CD4-positive, alpha-beta T cell treated with Interleukin-4 for 4 hours (primary cell): ENCODE measurements around the gene PRR7.

ENCODE experiments used
- DNase-seq: peaks from one replicate; pipeline ENCODE4 v3.0.0-alpha.2; 2020

Gene PRR7

GRCh38 chr5:177487144-177487543, 40.5 kb downstream of the PRR7 start:
- DNase-seq, result no peak

GRCh38 chr5:177487975-177488374, 41.4 kb downstream of the PRR7 start:
- no peak for DNase-seq

DNA sequence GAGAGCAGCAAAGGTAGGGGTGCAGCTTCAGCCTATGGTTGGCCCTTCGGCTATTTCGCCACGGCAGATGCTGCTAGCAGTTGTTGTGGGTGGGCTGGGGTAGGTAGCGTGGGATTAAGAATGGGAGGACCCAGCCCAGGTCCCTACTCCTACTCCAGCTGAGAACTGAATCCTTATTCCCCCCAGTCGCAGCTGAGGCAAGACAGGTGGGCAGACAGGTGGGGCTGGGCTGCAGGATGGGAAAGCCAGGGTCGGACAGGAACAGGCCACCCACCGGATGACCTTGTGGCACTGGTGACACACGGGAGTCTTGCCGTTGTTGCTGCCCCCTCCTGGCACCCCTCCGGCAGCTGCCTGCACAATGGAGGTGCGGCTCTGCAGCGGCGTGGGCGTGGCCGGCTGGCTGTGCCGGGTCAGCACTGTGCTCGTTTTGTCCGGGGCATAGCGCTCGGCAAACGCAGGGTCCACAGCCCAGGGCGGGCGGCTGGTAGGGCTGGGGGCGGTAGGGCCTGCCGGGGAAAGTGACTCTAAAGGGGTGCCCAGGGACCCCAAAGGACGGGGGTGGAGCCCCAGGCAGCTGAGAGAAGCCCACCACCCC, 42.6 kb downstream of the PRR7 start:
- no peak for DNase-seq

DNA sequence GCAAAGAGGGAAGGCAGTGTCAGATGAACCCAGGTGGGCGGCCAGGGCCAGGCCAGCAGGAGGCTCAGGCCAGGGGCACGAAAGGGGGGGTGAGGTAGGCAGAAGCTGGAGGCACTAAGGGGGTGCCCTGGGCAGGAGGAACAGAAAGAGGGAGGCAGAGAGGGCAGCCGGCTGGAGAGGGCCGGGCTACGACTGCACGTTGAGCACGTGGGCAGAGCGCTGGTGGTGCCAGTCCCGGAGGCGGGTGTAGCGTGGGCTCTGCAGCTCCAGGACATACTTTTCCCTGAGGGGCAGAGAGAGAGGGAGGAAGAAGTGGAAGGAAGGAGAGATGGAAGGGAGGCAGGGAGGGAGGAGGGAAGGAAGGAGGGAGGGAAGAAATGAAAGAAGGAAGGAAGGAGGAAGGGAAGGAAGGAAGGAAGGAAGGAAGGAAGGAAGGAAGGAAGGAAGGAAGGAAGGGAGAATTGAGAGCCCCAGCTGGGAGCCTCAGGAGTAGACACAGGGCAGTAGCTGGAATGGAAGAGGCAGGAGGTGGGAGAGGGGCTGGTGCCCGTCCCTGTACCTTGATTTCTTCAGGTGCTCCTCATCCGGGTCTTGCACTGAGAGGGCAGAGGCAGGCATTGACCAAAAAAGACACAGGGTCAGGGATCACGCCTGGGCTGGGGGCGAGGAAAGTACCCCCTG, 43.8 kb downstream of the PRR7 start:
- no peak for DNase-seq

DNA sequence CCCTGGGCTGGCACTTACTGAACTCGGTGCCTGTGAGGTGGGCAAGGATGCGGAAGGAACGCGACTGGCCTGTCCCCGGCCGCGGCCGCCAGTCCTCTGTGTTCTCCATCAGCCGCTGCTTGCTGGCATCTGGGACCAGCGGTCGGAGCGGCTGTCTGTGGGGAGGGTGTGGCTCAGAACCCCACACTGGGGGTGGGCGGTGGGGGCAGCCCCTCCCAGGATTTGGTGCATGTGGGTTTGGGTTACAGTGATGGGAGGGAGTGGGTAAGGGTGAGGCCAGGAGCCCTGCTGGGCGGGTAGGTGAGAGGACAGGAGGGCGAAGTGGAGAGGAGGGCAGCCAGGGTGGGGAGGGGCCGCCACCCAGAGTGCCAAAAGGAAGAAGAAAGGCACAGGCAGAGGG, 44.4 kb downstream of the PRR7 start:
- DNase-seq, result no peak

DNA sequence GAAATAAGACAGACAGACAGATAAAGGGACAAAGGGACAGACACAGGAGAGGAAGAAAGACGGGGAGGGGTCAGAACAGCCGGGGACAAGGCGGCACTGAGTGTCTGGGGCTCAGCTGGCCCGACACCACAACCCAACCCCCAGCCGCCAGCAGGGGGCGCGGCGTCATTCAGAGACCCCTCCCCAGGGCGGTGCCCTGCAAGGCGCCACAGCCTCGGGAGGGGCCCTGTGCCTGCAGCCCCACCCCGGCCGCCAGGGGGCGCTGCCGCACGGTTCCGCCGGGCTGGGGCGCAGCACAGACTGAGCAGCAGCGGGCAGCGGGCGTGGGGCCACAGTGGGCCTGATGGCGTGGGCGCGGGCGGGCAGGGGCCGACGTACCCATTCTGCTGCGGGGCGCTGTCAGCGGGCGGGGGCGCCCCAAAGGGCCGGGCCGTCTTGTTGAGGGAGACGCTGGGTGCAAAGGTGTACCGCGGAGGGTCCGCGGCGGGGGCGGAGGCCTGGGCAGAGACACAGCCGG, 44.9 kb downstream of the PRR7 start:
- no peak for DNase-seq

DNA sequence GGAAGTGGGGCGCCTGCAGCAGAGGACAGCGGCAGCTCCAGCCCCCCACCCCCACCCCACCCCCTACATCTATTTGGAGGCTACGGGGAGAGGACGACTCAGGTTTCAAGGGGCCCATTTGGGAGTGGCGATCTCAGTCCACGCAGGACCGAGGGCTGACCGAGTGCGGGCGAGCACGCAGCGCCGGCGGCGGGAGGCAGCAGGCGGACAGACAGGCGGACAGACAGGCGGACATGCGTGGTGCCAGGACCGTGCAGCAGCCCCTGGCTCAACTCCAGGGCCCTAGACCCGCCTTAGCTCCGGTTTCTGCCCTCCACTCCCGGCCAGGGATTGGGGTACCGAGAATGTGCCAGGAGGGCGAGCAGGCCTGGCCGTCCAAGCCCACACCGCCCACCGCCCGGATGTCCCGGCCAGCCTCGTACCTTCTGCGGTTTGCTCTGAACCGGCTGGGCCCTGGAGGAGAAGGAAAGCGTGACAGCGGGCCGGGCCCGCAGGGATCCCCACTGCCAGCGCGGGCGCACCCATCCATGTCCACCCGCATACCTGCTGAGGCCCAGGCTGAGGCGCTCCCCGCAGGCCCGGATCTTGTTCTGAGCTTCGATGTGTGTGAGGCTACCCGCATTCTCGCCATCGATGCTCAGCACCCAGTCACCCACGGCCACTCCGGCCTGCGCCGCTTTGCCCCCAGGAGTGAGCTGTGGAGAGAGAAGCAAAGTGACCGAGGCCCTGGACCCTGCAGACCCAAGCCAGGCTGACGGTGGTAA, 45.6 kb downstream of the PRR7 start:
- DNase-seq, result no peak

DNA sequence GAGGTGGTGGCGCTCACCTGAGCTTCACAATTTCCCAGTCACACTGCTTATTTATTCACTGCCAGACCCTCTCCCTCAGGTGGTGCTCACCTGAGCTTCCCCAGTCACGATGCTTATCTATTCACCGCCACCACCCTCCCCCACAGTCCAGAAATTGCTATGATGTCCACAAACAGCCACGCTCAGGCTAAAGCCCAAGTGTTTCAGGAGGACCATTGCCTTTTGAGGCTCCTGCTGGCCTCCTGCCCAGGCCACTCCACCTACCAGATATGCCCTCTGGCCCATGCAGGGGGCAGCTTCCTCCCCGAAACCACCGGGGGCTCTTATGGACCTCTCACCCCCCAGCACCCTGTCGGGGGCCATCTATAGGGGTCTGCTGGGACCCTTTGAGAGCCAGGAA, 46.2 kb downstream of the PRR7 start:
- DNase-seq, result no peak

DNA sequence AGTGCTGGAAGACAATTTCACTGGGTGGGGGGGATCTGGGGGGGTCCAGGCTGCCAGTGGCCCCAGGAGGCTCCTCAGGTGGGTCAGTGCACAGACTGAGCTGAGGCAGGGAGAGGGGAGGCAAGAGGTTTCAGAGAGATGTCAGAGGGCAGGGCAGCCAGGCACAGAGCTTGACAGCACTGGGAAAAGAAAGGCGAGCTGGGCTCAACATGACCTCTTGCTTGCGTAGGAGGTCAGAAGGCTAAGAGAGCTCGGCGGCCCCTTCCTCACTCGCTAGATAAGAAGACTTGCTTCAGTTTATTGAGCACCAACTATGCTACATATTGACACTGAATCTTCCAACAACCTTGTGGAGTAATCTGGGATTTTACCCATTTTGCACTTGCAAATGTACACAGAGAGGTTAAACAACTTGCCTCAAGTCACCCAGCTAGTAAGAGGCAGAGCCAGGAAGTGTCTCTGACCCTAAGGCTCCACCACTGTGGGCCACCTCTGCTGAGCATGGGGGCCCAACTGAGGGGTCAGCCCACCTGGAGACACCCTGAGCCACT, 47.3 kb downstream of the PRR7 start:
- no peak for DNase-seq

DNA sequence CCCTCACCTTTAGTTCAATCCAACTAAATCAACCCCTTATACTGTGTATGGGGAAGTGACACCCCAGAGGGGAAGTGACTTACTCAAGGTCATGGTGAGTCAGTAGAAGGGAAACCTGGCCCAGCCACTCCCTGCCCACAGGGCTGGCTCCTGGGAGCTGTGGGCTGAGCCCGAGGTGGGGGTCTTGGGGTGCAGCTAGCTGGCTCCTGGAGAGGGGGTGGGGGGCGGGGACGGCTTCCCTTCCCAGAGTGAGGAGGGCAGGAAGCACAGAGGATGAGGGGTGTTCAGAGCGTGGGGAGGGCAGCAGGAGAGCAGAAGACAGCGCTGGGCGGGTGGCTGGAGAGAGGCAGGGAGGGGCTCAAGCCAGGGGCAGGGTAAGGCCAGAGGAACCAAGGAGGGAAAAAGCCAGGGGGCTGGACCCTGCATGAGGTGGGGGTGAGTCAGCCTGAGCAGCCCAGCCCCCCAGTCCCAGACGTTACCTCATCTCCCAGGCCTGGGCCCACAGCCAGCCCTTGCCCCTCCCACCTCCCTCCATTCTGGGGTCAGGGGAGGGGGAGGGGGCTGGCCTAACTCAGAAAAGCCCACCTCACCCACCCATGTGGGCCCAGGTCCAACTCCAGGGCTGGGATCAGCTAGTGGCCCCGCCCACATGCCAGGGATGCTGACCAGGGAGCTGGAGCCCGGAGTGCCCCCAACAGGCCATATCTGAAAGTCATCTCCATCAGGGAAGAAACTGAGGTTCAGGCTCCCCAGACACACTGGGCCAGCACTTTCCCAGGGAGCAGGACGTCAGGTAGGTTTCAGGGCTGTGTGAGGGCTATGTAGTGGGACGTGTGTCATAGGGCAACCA, 48.0 kb downstream of the PRR7 start:
- peak; percentile 49 for DNase-seq

- DNase-seq, result no peak
These were observed 48.8 kb downstream of the PRR7 start for GRCh38 chr5:177495243-177496060.

DNA sequence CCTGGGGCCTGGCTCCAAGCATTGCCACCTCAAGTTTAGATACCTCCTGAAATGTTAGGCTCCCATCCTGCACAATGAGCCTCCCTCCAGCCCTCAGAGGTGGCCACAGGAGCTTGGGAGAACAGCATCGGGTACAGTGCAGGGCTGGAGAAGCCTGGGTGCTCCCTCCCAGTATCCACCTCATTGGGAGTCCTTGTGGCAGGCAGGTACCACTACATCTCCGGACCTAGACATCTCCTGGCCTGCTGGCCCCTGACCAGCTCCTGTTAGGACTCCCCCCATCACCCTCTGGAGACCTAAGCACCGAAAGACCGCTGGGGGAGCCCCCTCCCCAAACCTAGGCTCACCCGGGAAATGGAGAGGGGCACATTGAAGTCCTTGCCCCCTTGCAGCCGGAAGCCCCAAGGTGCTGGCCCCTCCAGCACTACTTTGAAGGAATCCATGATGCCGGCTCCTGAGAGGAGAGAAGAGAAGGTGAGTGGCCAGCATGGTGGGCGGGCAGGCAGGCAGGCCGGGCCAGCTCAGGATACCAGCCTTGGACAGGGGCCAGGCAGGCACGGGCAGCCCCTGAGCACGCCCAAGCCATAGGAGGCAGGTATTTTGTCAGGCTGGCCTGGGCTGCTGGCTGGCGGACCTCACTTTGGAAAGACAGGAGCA, 49.6 kb downstream of the PRR7 start:
- no peak for DNase-seq

DNA sequence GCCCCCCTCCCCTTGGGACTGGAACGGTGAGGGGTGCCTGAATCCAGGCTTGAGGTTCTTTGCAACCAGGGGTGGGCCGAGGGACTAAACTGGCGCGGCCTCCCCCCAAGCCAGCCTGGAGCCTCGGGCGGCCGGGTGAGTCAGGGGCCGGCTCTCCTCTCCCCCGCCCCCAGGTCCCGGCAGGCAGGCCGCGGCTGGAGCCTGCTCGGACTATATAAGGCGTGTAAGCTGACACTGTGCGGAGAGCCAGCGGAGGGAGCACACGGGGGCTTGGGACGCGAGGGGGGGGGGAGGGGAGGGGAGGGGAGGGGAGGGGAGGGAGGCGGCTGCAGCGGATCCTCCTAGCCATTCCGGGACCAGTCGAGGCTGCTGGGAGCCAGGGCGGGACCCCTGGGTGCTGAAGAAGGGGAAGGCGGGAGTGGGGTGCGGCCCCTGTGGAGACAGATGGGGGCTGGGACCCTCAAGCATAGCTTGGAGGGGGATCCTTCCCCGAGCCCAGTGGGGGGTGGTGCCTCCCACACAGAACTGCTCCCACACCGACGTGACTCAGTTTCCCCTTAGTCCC, 50.2 kb downstream of the PRR7 start:
- no peak for DNase-seq

DNA sequence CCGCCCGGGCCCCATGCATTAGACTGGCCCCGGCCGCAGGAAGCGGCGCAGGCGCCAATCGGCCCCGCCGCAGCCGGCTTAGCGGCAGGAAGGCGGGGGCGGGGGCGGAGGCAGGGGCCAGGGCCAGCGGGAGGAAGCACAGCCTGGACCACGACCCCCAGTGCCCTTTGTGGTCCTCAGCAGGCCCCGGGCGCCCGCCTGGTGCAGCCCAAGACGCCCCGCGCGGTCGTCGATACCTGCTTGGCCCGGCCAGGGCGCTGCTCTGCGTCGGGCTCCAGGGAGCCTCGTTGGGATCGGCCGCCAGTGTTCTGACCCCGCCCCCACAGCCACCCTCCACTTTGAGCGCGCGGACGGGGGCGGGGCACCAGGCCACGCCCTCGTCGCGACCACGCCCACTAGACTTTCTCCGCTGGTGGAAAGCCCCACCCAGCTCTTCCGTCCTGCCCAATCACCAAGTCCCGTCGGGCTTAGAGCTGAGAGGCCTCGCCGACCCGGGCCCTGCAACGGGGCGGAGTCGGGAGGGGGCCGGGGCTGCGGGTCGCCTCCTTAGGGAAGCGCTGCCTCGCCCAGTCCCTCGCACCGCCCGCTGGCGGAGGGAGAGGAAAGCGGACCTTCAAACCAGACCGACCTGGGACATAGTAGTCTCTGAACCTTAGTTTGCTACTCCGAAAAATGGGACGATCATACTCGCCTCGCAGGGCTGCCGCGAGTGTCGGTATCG, 50.8 kb downstream of the PRR7 start, which contains the start of gene PDLIM7:
Gene PDLIM7, minus strand, starts transcription at position 313 of the 721 bp plus-strand sequence. CDS start 1,092 bp downstream, outside the sequence.
- DNase-seq, result peak; percentile 89

DNA sequence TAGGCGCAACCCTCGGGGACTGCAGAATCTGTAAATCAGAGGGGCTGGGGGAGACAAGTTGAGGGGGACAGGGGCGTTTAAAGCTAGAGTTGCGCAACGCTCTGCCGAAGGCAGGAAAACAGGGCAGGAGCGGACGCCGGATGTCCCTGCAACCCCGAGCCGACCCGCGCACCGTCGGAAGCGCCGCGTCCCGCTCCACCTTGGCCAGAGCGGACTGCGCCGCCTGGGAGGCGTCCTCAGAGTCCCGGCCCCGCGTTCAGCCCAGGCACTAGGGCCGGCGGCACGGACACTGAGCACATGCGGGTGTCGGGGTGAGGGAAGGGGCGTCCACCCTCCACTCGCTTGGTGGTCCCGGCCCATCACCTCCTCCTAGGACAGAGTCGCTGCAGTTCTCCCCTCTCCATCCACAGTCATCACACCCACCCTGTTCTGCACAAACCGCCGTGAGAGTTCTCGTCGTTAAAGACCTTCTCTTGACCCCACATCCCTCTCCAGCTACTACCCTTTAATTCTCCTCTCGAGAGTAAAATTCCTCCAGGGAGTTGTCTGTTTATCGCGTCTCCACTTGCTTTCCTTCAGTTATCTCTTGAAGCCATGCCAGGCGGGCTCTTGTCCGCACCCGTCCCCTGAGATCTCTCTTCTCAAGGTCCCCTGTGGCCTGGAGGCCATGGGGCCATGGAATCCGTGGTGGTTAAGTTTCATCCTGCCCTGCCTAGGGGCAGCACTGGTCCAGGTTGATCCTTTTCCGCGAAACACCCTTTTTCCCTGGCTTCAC, 51.6 kb downstream of the PRR7 start:
- no peak for DNase-seq

DNA sequence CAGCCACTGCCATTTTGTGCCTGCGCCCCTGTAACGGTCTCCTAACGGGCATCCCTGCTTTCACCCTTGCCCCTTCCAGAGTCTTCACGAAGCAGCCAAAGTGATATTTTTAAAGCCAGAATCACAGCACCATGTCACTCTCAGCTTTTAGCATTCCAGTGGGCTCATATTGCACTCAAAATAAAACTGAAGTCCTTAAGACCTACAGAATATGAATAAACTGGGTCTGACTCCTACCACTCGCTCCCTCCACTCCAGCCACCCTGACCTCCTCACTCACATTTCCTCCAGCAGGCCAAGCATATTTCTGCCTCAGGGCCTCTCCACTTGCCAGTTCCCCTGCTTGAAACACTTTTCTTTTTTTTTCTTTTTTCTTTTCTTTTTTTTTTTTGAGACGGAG, 53.2 kb downstream of the PRR7 start:
- DNase-seq, result no peak

GRCh38 chr5:177500685-177501522, 54.3 kb downstream of the PRR7 start:
- peak; percentile 77 for DNase-seq
